Naive thymus-derived CD4-positive, alpha-beta T cell (primary cell): ENCODE data around the gene FBN1. TPM values are rescaled to one million over a fixed set of nuclear protein-coding genes. Genes with fewer than 3 reads are reported as not detected.

Source experiments
- ATAC-seq: fragments of 150-1000 bp; cut with Tn5 transposase; 2 replicates; pipeline ENCODE4 v1.10.0; 2021; ENCODE audit warnings: mild to moderate bottlenecking, moderate library complexity
- CTCF ChIA-PET: fragments of 350-600 bp; sonication (Branson Sonifier 250); formaldehyde crosslinking; loops from one replicate; lab custom pipeline; 2021; ENCODE audit warnings: antibody characterized with exemption; lab: Charles Lee
- POLR2A ChIA-PET: fragments of 350-600 bp; sonication (Branson Sonifier 250); formaldehyde crosslinking; loops from one replicate; lab custom pipeline; 2021; ENCODE audit warnings: antibody characterized with exemption, inconsistent platforms; lab: Charles Lee
- DNase-seq, 9 donors: peaks; one replicate each; pipeline versions ENCODE4 v3.0.0 to v3.0.0-alpha.2; 2020 to 2022; ENCODE audit warnings: mixed read lengths in 1 of 9
- H3K27ac ChIP-seq: one replicate; pipeline ENCODE4 v1.7.0; 2013; ENCODE audit warnings: mild to moderate bottlenecking, low read depth, low read length, moderate library complexity
- H3K27me3 ChIP-seq, 2 donors: one replicate each; pipeline ENCODE4 v1.7.0; 2013; ENCODE audit warnings: low read length in 2 of 2, mild to moderate bottlenecking in 2 of 2, moderate library complexity in 2 of 2; ENCODE audit not compliant: control insufficient read depth in 2 of 2, insufficient read depth in 2 of 2
- H3K36me3 ChIP-seq, 3 experiments: 1 replicate in 2 of 3; 2 replicates in 1 of 3; pipeline ENCODE4 v1.7.0; 2013; ENCODE audit warnings: low read length in 3 of 3, mild to moderate bottlenecking in 3 of 3, moderate library complexity in 1 of 3; ENCODE audit not compliant: insufficient read depth in 3 of 3, control insufficient read depth in 2 of 3
- H3K4me1 ChIP-seq, 2 donors: one replicate each; pipeline ENCODE4 v1.7.0; 2013; ENCODE audit warnings: low read length in 2 of 2, mild to moderate bottlenecking in 2 of 2, moderate library complexity in 1 of 2; ENCODE audit not compliant: control insufficient read depth in 2 of 2, insufficient read depth in 2 of 2
- H3K4me3 ChIP-seq: 2 replicates; pipeline ENCODE4 v1.7.0; 2013; ENCODE audit warnings: mild to moderate bottlenecking, low read length
- H3K9me3 ChIP-seq, 3 experiments: 1 replicate in 2 of 3; 2 replicates in 1 of 3; pipeline ENCODE4 v1.7.0; 2013; ENCODE audit warnings: low read length in 3 of 3; ENCODE audit not compliant: control insufficient read depth in 2 of 3
- H3K27ac Mint-ChIP-seq, 9 donors: one replicate each; pipeline ENCODE4 v1.8.0; 2020 to 2022; ENCODE audit warnings: mixed read lengths in 9 of 9, mild to moderate bottlenecking in 8 of 9, moderate library complexity in 5 of 9, inconsistent platforms in 2 of 9
- H3K27me3 Mint-ChIP-seq, 5 donors: one replicate each; pipeline ENCODE4 v1.8.0; 2021 to 2022; ENCODE audit warnings: mixed read lengths in 5 of 5, mild to moderate bottlenecking in 1 of 5
- H3K36me3 Mint-ChIP-seq, 5 donors: one replicate each; pipeline ENCODE4 v1.8.0; 2020 to 2022; ENCODE audit warnings: mixed read lengths in 5 of 5, mild to moderate bottlenecking in 3 of 5, inconsistent platforms in 1 of 5
- H3K4me1 Mint-ChIP-seq, 7 donors: one replicate each; pipeline ENCODE4 v1.8.0; 2020 to 2022; ENCODE audit warnings: mixed read lengths in 7 of 7, mild to moderate bottlenecking in 3 of 7, inconsistent platforms in 1 of 7
- H3K4me3 Mint-ChIP-seq, 10 donors: one replicate each; pipeline ENCODE4 v1.8.0; 2020 to 2022; ENCODE audit warnings: mild to moderate bottlenecking in 10 of 10, mixed read lengths in 10 of 10, moderate library complexity in 6 of 10, inconsistent platforms in 2 of 10
- H3K9me3 Mint-ChIP-seq, 11 donors: one replicate each; pipeline ENCODE4 v1.8.0; 2020 to 2022; ENCODE audit warnings: mixed read lengths in 11 of 11, mild to moderate bottlenecking in 4 of 11, inconsistent platforms in 1 of 11, moderate library complexity in 1 of 11
- intact Hi-C, 2 donors: fragments of 100-400 bp; cut with micrococcal nuclease; formaldehyde crosslinking; loops; one replicate each; pipeline ENCODE4 v1.15.1; 2023
- polyA plus RNA-seq, 2 donors: library from polyadenylated mRNA; unstranded; fragments of 300-500 nt; fragmentation: Illumina TruSeq; gene quantifications; one replicate each; pipeline ENCODE4 v1.2.3, GENCODE V29; 2021
- total RNA-seq, 6 experiments: library from RNA in 5 of 6; stranded (reverse) in 5 of 6; gene quantifications; 1 replicate in 5 of 6; 2 replicates in 1 of 6; pipeline ENCODE4 v1.2.3 and lab custom pipeline; 2021 to 2026

FBN1 gene
- total and polyA plus RNA-seq, 7 experiments from 2014 or later: 0.03 to 1.3 (median 0.61) TPM; not detected in 1

DNA sequence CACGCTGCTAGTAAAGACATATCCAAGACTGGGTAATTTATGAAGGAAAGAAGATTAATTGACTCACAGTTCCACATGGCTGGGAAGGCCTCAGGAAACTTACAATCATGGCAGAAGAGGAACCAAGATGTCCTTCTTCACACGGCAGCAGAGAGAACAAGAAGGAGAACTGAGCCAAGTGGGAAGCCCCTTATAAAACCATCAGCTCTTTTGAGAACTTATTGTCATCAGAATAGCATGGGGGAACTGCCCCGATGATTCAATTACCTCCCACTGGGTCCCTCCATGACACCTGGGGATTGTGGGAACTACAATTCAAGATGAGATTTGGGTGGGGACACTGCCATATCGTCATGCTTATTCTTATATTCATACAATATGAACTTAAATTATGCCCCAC lies 265.3 kb downstream of the FBN1 start:
- Mint-ChIP-seq H3K9me3 (peaks cover 0 to 13% (median 1%) of the 10 kb centered on the region in 11 donors), H3K36me3 (peaks cover 0 to 3% (median 0%) of the 10 kb centered on the region in 5 donors), H3K27ac (no peak overlapping the region), H3K4me3 (no peak overlapping the region), H3K27me3 (peaks cover 7 to 29% (median 20%) of the 10 kb centered on the region in 5 donors), H3K4me1 (no peaks in the 10 kb centered on the region)
- POLR2A ChIA-PET: no interaction called here
- CTCF ChIA-PET: no interaction called here
- DNase-seq: no peak
- H3K36me3 ChIP-seq: no peaks in the 10 kb centered on the region
- no peaks in the 10 kb centered on the region for H3K4me1 ChIP-seq
- no peak overlapping the region for H3K4me3 ChIP-seq
- H3K27ac ChIP-seq: no peak overlapping the region
- intact Hi-C loops: no loop called here
- ATAC-seq: no peak
- H3K9me3 ChIP-seq: no peaks in the 10 kb centered on the region
- no peaks in the 10 kb centered on the region for H3K27me3 ChIP-seq

DNA sequence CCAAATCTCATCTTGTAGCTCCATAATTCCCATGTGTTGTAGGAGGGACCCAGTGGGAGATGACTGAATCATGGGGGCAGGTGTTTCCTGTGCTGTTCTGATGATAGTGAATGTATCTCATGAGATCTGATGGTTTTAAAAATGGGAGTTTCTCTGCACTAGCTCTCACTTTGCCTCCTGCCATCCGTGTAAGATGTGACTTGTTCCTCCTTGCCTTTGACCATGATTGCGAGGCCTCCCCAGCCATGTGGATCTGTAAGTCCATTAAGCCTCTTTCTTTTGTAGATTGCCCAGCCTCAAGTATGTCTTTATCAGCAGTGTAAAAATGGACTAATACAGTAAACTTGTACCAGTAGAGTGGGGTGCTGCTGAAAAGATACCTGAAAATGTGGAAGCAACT lies 269.7 kb downstream of the FBN1 start:
- Histone ChIP-seq H3K27ac (no peak overlapping the region), H3K27me3 (no peaks in the 10 kb centered on the region), H3K4me1 (no peaks in the 10 kb centered on the region), H3K4me3 (no peak overlapping the region), H3K9me3 (no peaks in the 10 kb centered on the region), H3K36me3 (no peaks in the 10 kb centered on the region)
- ChIA-PET CTCF (no interaction called here), POLR2A (no interaction called here)
- peaks cover 0 to 13% (median 1%) of the 10 kb centered on the region in 11 donors for H3K9me3 Mint-ChIP-seq
- H3K27me3 Mint-ChIP-seq: peaks cover 15 to 42% (median 36%) of the 10 kb centered on the region in 5 donors
- no peak overlapping the region for H3K4me3 Mint-ChIP-seq
- no peaks in the 10 kb centered on the region for H3K4me1 Mint-ChIP-seq
- peaks cover 0 to 3% (median 0%) of the 10 kb centered on the region in 5 donors for H3K36me3 Mint-ChIP-seq
- DNase-seq (no peak), ATAC-seq (no peak)
- H3K27ac Mint-ChIP-seq: no peak overlapping the region
- intact Hi-C loops: no loop called here

DNA sequence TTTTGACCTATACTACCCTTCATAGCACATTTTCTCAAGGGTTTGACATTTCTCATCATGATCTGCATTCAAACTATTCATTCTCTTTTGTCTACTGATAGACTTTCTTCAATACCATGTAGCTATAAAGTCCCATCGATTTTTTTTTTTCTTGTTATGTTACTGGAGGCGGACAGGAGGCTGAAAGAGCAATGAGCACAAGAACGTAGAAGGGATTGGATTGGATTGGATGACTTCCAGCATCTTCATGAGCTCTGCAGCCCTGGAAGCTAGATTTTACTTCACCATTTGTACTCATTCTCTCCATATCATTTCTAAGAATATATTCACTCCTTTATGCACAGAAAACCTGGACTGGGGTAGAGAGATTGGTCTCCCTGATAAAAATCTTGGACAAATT lies 271.0 kb downstream of the FBN1 start:
- H3K4me3 Mint-ChIP-seq: no peak overlapping the region
- ChIA-PET CTCF (no interaction called here), POLR2A (no interaction called here)

DNA sequence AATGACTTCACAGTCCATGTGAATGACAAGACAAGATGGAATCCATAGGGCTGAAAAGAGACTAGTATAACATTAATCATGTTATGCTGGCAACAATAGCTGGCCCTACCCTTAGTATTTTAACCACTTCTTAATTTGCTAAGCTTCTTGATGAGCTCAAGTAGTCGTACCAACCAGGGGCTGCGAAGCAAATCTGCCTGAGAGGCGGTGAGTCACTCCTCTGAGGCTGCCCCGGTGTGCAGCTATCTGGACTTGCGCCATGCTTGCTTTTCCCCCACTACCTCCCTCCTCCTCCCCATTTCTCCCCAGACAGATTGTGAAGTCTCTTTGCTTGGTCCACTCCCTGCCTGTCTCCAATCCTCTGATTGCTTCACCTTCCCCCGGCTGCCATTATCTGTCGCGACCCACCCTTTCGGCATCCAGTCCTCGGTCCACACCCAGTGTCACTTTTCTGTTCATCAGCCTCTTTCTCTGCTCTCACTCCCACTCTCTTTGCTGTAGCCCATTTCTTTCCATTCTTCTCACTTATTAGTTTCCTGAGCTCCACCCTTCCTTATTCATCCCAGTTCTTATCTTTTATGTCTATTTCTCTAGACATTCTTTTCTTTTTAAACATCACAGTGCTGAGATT lies 271.6 kb downstream of the FBN1 start:
- CTCF ChIA-PET: no interaction called here
- intact Hi-C loops: no loop called here
- peaks cover 0 to 13% (median 1%) of the 10 kb centered on the region in 11 donors for H3K9me3 Mint-ChIP-seq
- peaks cover 21 to 49% (median 38%) of the 10 kb centered on the region in 5 donors for H3K27me3 Mint-ChIP-seq
- peaks cover 0 to 3% (median 0%) of the 10 kb centered on the region in 5 donors for H3K36me3 Mint-ChIP-seq
- no peaks in the 10 kb centered on the region for H3K4me1 Mint-ChIP-seq
- no peaks in the 10 kb centered on the region for H3K36me3 ChIP-seq
- H3K27me3 ChIP-seq: no peaks in the 10 kb centered on the region
- H3K27ac Mint-ChIP-seq: no peak overlapping the region
- no peak for ATAC-seq
- no peaks in the 10 kb centered on the region for H3K9me3 ChIP-seq
- DNase-seq: no peak
- H3K27ac ChIP-seq: no peak overlapping the region
- H3K4me1 ChIP-seq: no peaks in the 10 kb centered on the region
- POLR2A ChIA-PET: no interaction called here
- H3K4me3 ChIP-seq: no peak overlapping the region
- H3K4me3 Mint-ChIP-seq: no peak overlapping the region

More for the DNA sequence above, 271.0 kb downstream of the FBN1 start:
- DNase-seq: no peak
- no peaks in the 10 kb centered on the region for H3K27me3 ChIP-seq
- H3K27me3 Mint-ChIP-seq: peaks cover 18 to 44% (median 37%) of the 10 kb centered on the region in 5 donors
- H3K9me3 Mint-ChIP-seq: peaks cover 0 to 13% (median 1%) of the 10 kb centered on the region in 11 donors
- no peaks in the 10 kb centered on the region for H3K36me3 ChIP-seq
- H3K27ac Mint-ChIP-seq: no peak overlapping the region
- H3K4me1 ChIP-seq: no peaks in the 10 kb centered on the region
- H3K9me3 ChIP-seq: no peaks in the 10 kb centered on the region
- H3K27ac ChIP-seq: no peak overlapping the region
- no peak overlapping the region for H3K4me3 ChIP-seq
- no peak for ATAC-seq
- no peaks in the 10 kb centered on the region for H3K4me1 Mint-ChIP-seq
- intact Hi-C loops: no loop called here
- peaks cover 0 to 3% (median 0%) of the 10 kb centered on the region in 5 donors for H3K36me3 Mint-ChIP-seq

DNA sequence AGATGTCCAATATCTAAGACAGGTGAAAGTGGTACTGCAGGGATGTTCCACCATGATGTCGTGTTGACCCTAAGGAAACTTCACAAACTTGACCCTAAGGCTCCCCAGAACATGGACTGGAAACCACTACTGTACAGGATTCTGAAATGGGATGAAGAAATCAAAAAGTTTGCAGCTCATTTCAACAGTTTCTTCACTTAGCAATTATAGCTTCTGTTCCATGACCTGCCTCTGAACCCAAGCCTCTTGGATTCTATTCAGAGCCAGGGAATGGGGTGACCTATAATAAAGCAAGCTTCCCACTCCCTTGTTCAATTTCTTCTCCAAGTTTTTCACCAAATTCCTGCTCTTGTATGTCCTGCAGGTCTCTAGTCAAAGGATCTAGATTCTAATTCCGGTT lies 273.5 kb downstream of the FBN1 start:
- DNase-seq (no peak), ATAC-seq (no peak)
- Mint-ChIP-seq H3K27ac (no peak overlapping the region), H3K4me1 (no peaks in the 10 kb centered on the region), H3K9me3 (peaks cover 0 to 5% (median 0%) of the 10 kb centered on the region in 11 donors), H3K27me3 (peaks cover 26 to 39% (median 30%) of the 10 kb centered on the region in 5 donors), H3K36me3 (no peaks in the 10 kb centered on the region), H3K4me3 (no peak overlapping the region)
- Histone ChIP-seq H3K36me3 (no peaks in the 10 kb centered on the region), H3K4me1 (no peaks in the 10 kb centered on the region), H3K9me3 (no peaks in the 10 kb centered on the region), H3K4me3 (no peak overlapping the region), H3K27me3 (no peaks in the 10 kb centered on the region), H3K27ac (no peak overlapping the region)
- ChIA-PET POLR2A (no interaction called here), CTCF (interaction anchor here (0.6 kb wide), 1 partner anchor 30 kb away, joined by 3 read pairs; no protein-coding TSS in a partner anchor)
- intact Hi-C loops: no loop called here

DNA sequence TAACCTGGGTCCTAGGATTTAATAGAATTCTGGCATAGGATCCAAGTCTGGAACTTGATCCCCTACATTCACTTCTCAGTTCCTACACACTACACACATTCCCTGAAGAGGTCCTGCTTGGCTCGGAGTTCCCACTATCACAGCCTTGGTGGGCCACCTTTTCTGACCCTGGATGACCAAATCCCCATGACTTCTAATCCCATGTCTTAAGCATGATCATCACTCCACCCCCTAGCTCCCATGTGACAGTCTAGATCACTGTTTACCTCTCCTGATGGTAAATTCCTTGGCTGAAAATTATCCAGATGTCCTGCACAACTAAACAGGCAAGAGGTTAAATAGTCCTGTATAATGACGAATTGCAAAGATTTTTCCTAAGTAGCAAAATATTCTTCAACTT lies 274.0 kb downstream of the FBN1 start:
- H3K4me3 Mint-ChIP-seq: no peak overlapping the region
- Histone ChIP-seq H3K27me3 (no peaks in the 10 kb centered on the region), H3K4me1 (no peaks in the 10 kb centered on the region), H3K9me3 (no peaks in the 10 kb centered on the region), H3K4me3 (no peak overlapping the region), H3K27ac (no peak overlapping the region), H3K36me3 (no peaks in the 10 kb centered on the region)
- H3K36me3 Mint-ChIP-seq: no peaks in the 10 kb centered on the region
- DNase-seq (no peak), ATAC-seq (no peak)
- H3K27me3 Mint-ChIP-seq: peaks cover 23 to 39% (median 32%) of the 10 kb centered on the region in 5 donors
- POLR2A ChIA-PET: no interaction called here
- H3K9me3 Mint-ChIP-seq: peaks cover 0 to 5% (median 0%) of the 10 kb centered on the region in 11 donors
- H3K4me1 Mint-ChIP-seq: no peaks in the 10 kb centered on the region
- CTCF ChIA-PET: interaction anchor here (0.6 kb wide), 1 partner anchor 30 kb away, joined by 3 read pairs; no protein-coding TSS in a partner anchor
- intact Hi-C loops: no loop called here
- H3K27ac Mint-ChIP-seq: no peak overlapping the region

DNA sequence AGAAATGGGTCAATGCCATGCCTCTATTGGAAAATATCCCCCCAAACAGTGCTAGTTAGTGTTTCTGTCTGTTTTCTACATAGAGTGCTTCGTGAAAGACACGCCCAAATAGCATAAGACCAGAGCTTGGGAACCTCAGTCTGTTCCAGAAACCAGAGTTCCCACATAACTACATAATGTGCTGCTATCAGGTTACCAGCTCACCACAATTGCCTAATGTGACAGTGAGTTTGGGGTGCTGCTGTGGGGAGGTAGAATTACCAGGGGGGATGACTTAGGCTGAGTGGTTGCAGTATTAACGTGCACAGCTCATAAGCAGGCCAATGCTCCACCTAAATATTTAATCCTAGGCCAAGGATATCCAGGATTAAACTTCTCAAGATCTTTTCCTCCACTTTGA lies 275.0 kb downstream of the FBN1 start:
- H3K27me3 Mint-ChIP-seq: peaks cover 16 to 36% (median 30%) of the 10 kb centered on the region in 5 donors
- Histone ChIP-seq H3K36me3 (no peaks in the 10 kb centered on the region), H3K4me1 (no peaks in the 10 kb centered on the region), H3K27me3 (no peaks in the 10 kb centered on the region), H3K27ac (no peak overlapping the region), H3K4me3 (no peak overlapping the region), H3K9me3 (no peaks in the 10 kb centered on the region)
- no peak for ATAC-seq
- CTCF ChIA-PET: no interaction called here
- H3K36me3 Mint-ChIP-seq: no peaks in the 10 kb centered on the region
- POLR2A ChIA-PET: no interaction called here
- H3K4me3 Mint-ChIP-seq: no peak overlapping the region
- intact Hi-C loops: no loop called here
- H3K4me1 Mint-ChIP-seq: no peaks in the 10 kb centered on the region
- no peak for DNase-seq
- no peak overlapping the region for H3K27ac Mint-ChIP-seq
- H3K9me3 Mint-ChIP-seq: no peaks in the 10 kb centered on the region
